DND-41 (cell line): ENCODE measurements around the gene HTRA1.

Experiments used
- CTCF ChIP-seq: IDR thresholded peaks from 2 replicates; pipeline ENCODE4 v1.5.1; 2012; ENCODE audit warnings: borderline replicate concordance, low read length, moderate library complexity, mild to moderate bottlenecking; ENCODE audit not compliant: poor library complexity, severe bottlenecking; ENCODE audit errors: extremely low read depth
- EZH2 ChIP-seq: IDR thresholded peaks from 3 replicates; pipeline ENCODE4 v1.6.1; 2012; ENCODE audit warnings: borderline replicate concordance, low read depth, mild to moderate bottlenecking, moderate library complexity, low read length, inconsistent platforms; ENCODE audit not compliant: severe bottlenecking

GRCh38 chr10:122531261-122531660, 69.9 kb downstream of the HTRA1 start:
- TF ChIP-seq CTCF, result no peak
- no peak for TF ChIP-seq EZH2
